Nephron (organoid): ENCODE results near the gene STX11.
A peak's percentile ranks its signal among the peaks of the same experiment; 100 is the strongest.

Source experiments
- H3K27ac Mint-ChIP-seq, 3 experiments: 2 replicates each; pipeline ENCODE4 v1.8.0; 2020; ENCODE audit warnings: mixed read lengths in 3 of 3, mild to moderate bottlenecking in 2 of 3, moderate library complexity in 1 of 3
- H3K27me3 Mint-ChIP-seq: 2 replicates; pipeline ENCODE4 v1.8.0; 2021; ENCODE audit warnings: low read depth, mild to moderate bottlenecking, moderate library complexity, mixed read lengths
- H3K36me3 Mint-ChIP-seq: 2 replicates; pipeline ENCODE4 v1.8.0; 2020; ENCODE audit warnings: low read depth, mixed read lengths
- H3K4me1 Mint-ChIP-seq: 2 replicates; pipeline ENCODE4 v1.8.0; 2020; ENCODE audit warnings: mixed read lengths
- H3K4me3 Mint-ChIP-seq, 3 experiments: 2 replicates each; pipeline ENCODE4 v1.8.0; 2020; ENCODE audit warnings: mild to moderate bottlenecking in 3 of 3, mixed read lengths in 3 of 3, moderate library complexity in 2 of 3
- H3K9me3 Mint-ChIP-seq: 2 replicates; pipeline ENCODE4 v1.8.0; 2020; ENCODE audit warnings: mixed read lengths
- TF ChIP-seq, protein P1 (sequence below), 3 experiments: fragments of 200-600 bp; sonication (generic); IDR thresholded peaks; one replicate each; pipeline ENCODE4 v1.5.0; 2021; ENCODE audit warnings: antibody characterized with exemption in 3 of 3; ENCODE audit not compliant: unreplicated experiment in 3 of 3

STX11 gene

GRCh38 chr6:144156338-144156737 is 6.0 kb downstream of the STX11 start:
- Mint-ChIP-seq H3K36me3 (no peaks in the 10 kb centered on the region), H3K27me3 (peaks cover 32% of the 10 kb centered on the region), H3K4me3 (no peak overlapping the region), H3K27ac (peak overlapping the region in 1 of 3 experiments; percentile 60), H3K4me1 (peaks cover 32% of the 10 kb centered on the region), H3K9me3 (no peaks in the 10 kb centered on the region)
- TF ChIP-seq, protein P1, sequence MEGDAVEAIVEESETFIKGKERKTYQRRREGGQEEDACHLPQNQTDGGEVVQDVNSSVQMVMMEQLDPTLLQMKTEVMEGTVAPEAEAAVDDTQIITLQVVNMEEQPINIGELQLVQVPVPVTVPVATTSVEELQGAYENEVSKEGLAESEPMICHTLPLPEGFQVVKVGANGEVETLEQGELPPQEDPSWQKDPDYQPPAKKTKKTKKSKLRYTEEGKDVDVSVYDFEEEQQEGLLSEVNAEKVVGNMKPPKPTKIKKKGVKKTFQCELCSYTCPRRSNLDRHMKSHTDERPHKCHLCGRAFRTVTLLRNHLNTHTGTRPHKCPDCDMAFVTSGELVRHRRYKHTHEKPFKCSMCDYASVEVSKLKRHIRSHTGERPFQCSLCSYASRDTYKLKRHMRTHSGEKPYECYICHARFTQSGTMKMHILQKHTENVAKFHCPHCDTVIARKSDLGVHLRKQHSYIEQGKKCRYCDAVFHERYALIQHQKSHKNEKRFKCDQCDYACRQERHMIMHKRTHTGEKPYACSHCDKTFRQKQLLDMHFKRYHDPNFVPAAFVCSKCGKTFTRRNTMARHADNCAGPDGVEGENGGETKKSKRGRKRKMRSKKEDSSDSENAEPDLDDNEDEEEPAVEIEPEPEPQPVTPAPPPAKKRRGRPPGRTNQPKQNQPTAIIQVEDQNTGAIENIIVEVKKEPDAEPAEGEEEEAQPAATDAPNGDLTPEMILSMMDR (IDR thresholded peaks at IDR 0.05; ENCODE audit: unreplicated experiment in 3 of 3), result no peak

DNA sequence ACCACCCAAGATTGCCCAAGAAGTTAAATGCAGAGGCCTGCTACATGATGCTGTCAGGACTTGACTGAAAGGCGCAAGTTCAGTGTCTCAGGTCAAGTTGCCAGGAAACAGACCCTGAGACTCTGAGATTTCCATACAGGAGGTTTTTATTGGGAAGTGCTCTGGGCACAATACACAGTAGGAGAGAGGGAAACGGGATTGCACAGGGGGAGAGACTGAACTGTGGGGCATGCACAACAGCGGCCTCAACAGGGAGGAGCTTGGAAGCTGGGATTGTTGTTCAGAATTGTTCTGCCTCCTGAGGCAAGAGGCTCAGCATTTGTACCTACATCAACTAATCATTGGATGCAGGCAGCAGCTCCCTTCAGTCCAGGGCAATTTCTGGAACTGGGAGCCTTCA is 6.7 kb downstream of the STX11 start:
- peak overlapping the region; percentile 14 to 63 (median 60) for H3K27ac Mint-ChIP-seq
- no peaks in the 10 kb centered on the region for H3K9me3 Mint-ChIP-seq
- H3K36me3 Mint-ChIP-seq, result no peaks in the 10 kb centered on the region
- TF ChIP-seq, protein P1 (IDR thresholded peaks at IDR 0.05; ENCODE audit: unreplicated experiment in 3 of 3), result no peak
- peaks cover 26% of the 10 kb centered on the region for H3K27me3 Mint-ChIP-seq
- no peak overlapping the region for H3K4me3 Mint-ChIP-seq
- peaks cover 31% of the 10 kb centered on the region for H3K4me1 Mint-ChIP-seq

DNA sequence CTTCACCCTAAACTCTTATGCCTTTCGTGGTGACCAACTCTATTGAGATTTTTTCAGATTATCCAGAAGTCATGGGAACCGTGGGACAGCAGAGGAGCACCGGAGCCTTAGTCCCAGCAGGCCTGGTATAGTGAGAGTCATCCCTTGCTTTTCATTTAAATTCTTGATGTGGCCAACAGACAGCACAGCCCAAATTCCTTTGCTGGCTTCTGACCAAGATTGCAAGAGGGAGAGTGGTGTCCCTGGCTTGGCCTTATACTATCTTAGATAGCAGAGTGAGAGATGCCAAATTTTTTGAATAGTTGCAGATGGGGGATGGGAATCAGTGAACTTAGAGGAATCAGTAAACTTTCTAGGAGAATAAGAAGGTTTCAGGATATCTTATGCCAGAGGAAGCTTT is 7.8 kb downstream of the STX11 start:
- H3K4me3 Mint-ChIP-seq, result peak overlapping the region in 1 of 3 experiments; percentile 1
- H3K9me3 Mint-ChIP-seq, result no peaks in the 10 kb centered on the region
- no peaks in the 10 kb centered on the region for H3K36me3 Mint-ChIP-seq
- H3K27ac Mint-ChIP-seq, result peak overlapping the region; percentile 37 to 76 (median 48)
- TF ChIP-seq, protein P1 (IDR thresholded peaks at IDR 0.05; ENCODE audit: unreplicated experiment in 3 of 3), result no peak
- peaks cover 31% of the 10 kb centered on the region for H3K4me1 Mint-ChIP-seq
- peaks cover 14% of the 10 kb centered on the region for H3K27me3 Mint-ChIP-seq

DNA sequence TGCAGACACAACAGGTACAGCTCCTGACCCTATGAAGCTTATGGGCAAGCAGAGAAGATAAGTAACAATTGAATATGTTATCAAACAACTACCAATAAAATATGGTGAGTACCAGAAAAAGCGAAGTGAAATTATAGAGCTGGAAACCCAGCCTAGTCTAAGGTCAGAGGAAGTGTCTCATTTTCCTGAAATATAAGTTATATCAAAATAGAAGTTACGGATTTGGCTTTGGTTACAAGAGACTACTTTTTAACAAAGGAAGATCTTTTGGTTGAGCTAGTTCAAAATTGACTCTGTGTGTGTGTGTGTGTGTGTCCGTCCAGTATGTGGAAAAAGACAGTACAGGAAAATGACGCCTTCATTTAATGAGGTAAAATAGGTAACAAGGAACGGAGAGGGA is 8.9 kb downstream of the STX11 start:
- TF ChIP-seq, protein P1 (IDR thresholded peaks at IDR 0.05; ENCODE audit: unreplicated experiment in 3 of 3), result no peak
- Mint-ChIP-seq H3K27me3 (peaks cover 8% of the 10 kb centered on the region), H3K4me1 (peaks cover 31% of the 10 kb centered on the region), H3K4me3 (no peak overlapping the region), H3K9me3 (no peaks in the 10 kb centered on the region), H3K36me3 (no peaks in the 10 kb centered on the region), H3K27ac (peak overlapping the region in 2 of 3 experiments; percentile 48 to 68)

DNA sequence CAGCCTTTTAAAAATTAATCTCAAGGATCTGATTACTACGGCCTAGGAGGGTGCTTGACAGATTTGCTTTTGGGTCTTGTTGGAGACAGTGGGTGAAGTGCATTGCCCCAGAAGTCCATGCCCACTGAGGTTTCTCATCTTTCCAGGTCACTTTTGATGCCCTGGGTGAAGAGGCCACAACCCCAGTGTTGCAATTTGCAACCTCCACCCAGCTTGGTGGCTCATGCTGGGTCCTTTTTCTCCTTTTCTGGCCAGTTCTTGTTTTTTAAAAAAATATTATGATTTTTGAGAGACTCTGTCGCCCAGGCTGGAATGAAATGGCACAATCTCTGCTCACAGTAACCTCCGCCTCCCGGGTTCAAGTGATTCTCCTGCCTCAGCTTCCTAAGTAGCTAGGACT is 9.4 kb downstream of the STX11 start:
- no peaks in the 10 kb centered on the region for H3K9me3 Mint-ChIP-seq
- H3K4me3 Mint-ChIP-seq, result no peak overlapping the region
- peak overlapping the region in 1 of 3 experiments; percentile 48 for H3K27ac Mint-ChIP-seq
- no peaks in the 10 kb centered on the region for H3K36me3 Mint-ChIP-seq
- H3K4me1 Mint-ChIP-seq, result peaks cover 31% of the 10 kb centered on the region
- H3K27me3 Mint-ChIP-seq, result peaks cover 7% of the 10 kb centered on the region
- TF ChIP-seq, protein P1 (IDR thresholded peaks at IDR 0.05; ENCODE audit: unreplicated experiment in 3 of 3), result no peak

GRCh38 chr6:144160431-144161005 is 10.2 kb downstream of the STX11 start:
- peaks cover 31% of the 10 kb centered on the region for H3K4me1 Mint-ChIP-seq
- no peak overlapping the region for H3K4me3 Mint-ChIP-seq
- TF ChIP-seq, protein P1 (IDR thresholded peaks at IDR 0.05; ENCODE audit: unreplicated experiment in 3 of 3), result no peak
- H3K9me3 Mint-ChIP-seq, result no peaks in the 10 kb centered on the region
- no peak overlapping the region for H3K27ac Mint-ChIP-seq
- H3K27me3 Mint-ChIP-seq, result no peaks in the 10 kb centered on the region
- H3K36me3 Mint-ChIP-seq, result no peaks in the 10 kb centered on the region
